ENCODE data around the gene SLC12A4.

GRCh38 chr16:67987460-67988160 is 19.2 kb upstream of the SLC12A4 start:
- TF ChIP-seq POLR2AphosphoS5 (IDR thresholded peaks at IDR 0.05) (no peak), POLR2A (IDR thresholded peaks at IDR 0.05) (no peak), EP300 (IDR thresholded peaks at IDR 0.05) (no peak)
- TF ChIP-seq, protein P1, sequence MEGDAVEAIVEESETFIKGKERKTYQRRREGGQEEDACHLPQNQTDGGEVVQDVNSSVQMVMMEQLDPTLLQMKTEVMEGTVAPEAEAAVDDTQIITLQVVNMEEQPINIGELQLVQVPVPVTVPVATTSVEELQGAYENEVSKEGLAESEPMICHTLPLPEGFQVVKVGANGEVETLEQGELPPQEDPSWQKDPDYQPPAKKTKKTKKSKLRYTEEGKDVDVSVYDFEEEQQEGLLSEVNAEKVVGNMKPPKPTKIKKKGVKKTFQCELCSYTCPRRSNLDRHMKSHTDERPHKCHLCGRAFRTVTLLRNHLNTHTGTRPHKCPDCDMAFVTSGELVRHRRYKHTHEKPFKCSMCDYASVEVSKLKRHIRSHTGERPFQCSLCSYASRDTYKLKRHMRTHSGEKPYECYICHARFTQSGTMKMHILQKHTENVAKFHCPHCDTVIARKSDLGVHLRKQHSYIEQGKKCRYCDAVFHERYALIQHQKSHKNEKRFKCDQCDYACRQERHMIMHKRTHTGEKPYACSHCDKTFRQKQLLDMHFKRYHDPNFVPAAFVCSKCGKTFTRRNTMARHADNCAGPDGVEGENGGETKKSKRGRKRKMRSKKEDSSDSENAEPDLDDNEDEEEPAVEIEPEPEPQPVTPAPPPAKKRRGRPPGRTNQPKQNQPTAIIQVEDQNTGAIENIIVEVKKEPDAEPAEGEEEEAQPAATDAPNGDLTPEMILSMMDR (IDR thresholded peaks at IDR 0.05): no peak

All from stomach (tissue), 4 donors.